Measurements from ENCODE around the gene JPH3. TPM values are rescaled to one million over a fixed set of nuclear protein-coding genes. Genes with fewer than 3 reads are reported as not detected.

Gene JPH3
- total RNA-seq, 1 experiment from 2014 or later: 1.4 TPM

DNA sequence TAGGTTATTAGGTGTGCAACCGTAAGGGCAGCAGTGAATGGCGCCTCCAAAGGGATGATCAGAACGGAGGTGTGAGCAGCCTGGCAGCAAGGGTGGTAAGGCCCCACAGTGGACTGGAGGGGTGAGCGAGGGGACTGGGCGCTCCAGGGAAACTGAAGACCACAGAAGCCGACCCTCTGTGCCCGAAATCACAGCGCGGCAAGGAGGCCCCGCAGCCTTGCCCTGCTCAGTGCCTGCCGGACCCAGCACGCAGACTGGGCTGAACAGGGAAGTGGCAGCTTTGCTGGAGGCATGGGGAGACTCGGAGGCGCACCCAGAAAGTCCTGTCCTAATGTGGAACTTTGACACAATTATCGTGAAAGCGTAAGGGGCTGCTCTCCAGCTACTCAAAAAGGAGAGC is 125.0 kb downstream of the JPH3 start:
- H3K36me3 ChIP-seq (ENCODE audit: insufficient read depth, low read length, poor library complexity, severe bottlenecking): peaks cover 17% of the 10 kb centered on the region
- peaks cover 9% of the 10 kb centered on the region for H3K4me1 ChIP-seq (ENCODE audit: insufficient read depth, low read length, poor library complexity, severe bottlenecking)
- no peaks in the 10 kb centered on the region for H3K27me3 ChIP-seq (replicated peaks; ENCODE audit: insufficient read depth, low read depth, low read length, poor library complexity)
- no peaks in the 10 kb centered on the region for H3K9me3 ChIP-seq (ENCODE audit: low read depth, low read length, poor library complexity, severe bottlenecking)
- DNase-seq (ENCODE audit: low spot score): no peak
- intact Hi-C loops (cut with micrococcal nuclease; ENCODE audit: unreplicated experiment): no loop called here
- CTCF ChIA-PET: no interaction called here
- TF ChIP-seq EZH2 (IDR thresholded peaks at IDR 0.05; ENCODE audit: borderline replicate concordance, low read depth, low read length, poor library complexity, severe bottlenecking): no peak
- TF ChIP-seq, protein P1, sequence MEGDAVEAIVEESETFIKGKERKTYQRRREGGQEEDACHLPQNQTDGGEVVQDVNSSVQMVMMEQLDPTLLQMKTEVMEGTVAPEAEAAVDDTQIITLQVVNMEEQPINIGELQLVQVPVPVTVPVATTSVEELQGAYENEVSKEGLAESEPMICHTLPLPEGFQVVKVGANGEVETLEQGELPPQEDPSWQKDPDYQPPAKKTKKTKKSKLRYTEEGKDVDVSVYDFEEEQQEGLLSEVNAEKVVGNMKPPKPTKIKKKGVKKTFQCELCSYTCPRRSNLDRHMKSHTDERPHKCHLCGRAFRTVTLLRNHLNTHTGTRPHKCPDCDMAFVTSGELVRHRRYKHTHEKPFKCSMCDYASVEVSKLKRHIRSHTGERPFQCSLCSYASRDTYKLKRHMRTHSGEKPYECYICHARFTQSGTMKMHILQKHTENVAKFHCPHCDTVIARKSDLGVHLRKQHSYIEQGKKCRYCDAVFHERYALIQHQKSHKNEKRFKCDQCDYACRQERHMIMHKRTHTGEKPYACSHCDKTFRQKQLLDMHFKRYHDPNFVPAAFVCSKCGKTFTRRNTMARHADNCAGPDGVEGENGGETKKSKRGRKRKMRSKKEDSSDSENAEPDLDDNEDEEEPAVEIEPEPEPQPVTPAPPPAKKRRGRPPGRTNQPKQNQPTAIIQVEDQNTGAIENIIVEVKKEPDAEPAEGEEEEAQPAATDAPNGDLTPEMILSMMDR (conservative IDR thresholded peaks at IDR 0.05; ENCODE audit: low read depth, low read length): no peak
- H3K4me3 ChIP-seq (ENCODE audit: low read depth, low read length, poor library complexity, severe bottlenecking): no peak overlapping the region
- no TSS peak for BruUV-seq (replicated peaks)
- no peak overlapping the region for H3K27ac ChIP-seq (ENCODE audit: low read depth, low read length, poor library complexity, severe bottlenecking)
- POLR2A ChIA-PET (ENCODE audit: low non-redundant PET): no interaction called here

GRCh38 chr16:87728026-87728425 is 125.7 kb downstream of the JPH3 start:
- BruUV-seq (replicated peaks): no TSS peak

GRCh38 chr16:87729266-87729954 is 127.1 kb downstream of the JPH3 start:
- peaks cover 14% of the 10 kb centered on the region for H3K36me3 ChIP-seq (ENCODE audit: insufficient read depth, low read length, poor library complexity, severe bottlenecking)
- H3K4me1 ChIP-seq (ENCODE audit: insufficient read depth, low read length, poor library complexity, severe bottlenecking): no peaks in the 10 kb centered on the region
- H3K27ac ChIP-seq (ENCODE audit: low read depth, low read length, poor library complexity, severe bottlenecking): no peak overlapping the region
- POLR2A ChIA-PET (ENCODE audit: low non-redundant PET): no interaction called here
- TF ChIP-seq, protein P1 (conservative IDR thresholded peaks at IDR 0.05; ENCODE audit: low read depth, low read length): no peak
- no peak for TF ChIP-seq EZH2 (IDR thresholded peaks at IDR 0.05; ENCODE audit: borderline replicate concordance, low read depth, low read length, poor library complexity, severe bottlenecking)
- intact Hi-C loops (cut with micrococcal nuclease; ENCODE audit: unreplicated experiment): no loop called here
- DNase-seq (ENCODE audit: low spot score): no peak
- H3K9me3 ChIP-seq (ENCODE audit: low read depth, low read length, poor library complexity, severe bottlenecking): no peaks in the 10 kb centered on the region
- no peaks in the 10 kb centered on the region for H3K27me3 ChIP-seq (replicated peaks; ENCODE audit: insufficient read depth, low read depth, low read length, poor library complexity)
- CTCF ChIA-PET: no interaction called here
- no TSS peak for BruUV-seq (replicated peaks)
- H3K4me3 ChIP-seq (ENCODE audit: low read depth, low read length, poor library complexity, severe bottlenecking): no peak overlapping the region

More at GRCh38 chr16:87728026-87728425, 125.7 kb downstream of the JPH3 start:
- Histone ChIP-seq H3K27me3 (replicated peaks; ENCODE audit: insufficient read depth, low read depth, low read length, poor library complexity) (no peaks in the 10 kb centered on the region), H3K9me3 (ENCODE audit: low read depth, low read length, poor library complexity, severe bottlenecking) (no peaks in the 10 kb centered on the region), H3K36me3 (ENCODE audit: insufficient read depth, low read length, poor library complexity, severe bottlenecking) (peaks cover 14% of the 10 kb centered on the region), H3K4me3 (ENCODE audit: low read depth, low read length, poor library complexity, severe bottlenecking) (no peak overlapping the region), H3K4me1 (ENCODE audit: insufficient read depth, low read length, poor library complexity, severe bottlenecking) (peaks cover 7% of the 10 kb centered on the region), H3K27ac (ENCODE audit: low read depth, low read length, poor library complexity, severe bottlenecking) (no peak overlapping the region)
- no peak for DNase-seq (ENCODE audit: low spot score)
- CTCF ChIA-PET: no interaction called here
- intact Hi-C loops (cut with micrococcal nuclease; ENCODE audit: unreplicated experiment): no loop called here
- TF ChIP-seq, protein P1 (conservative IDR thresholded peaks at IDR 0.05; ENCODE audit: low read depth, low read length): no peak
- TF ChIP-seq EZH2 (IDR thresholded peaks at IDR 0.05; ENCODE audit: borderline replicate concordance, low read depth, low read length, poor library complexity, severe bottlenecking): no peak
- POLR2A ChIA-PET (ENCODE audit: low non-redundant PET): no interaction called here

Measured in A673 (cell line).